H1 (cell line): ENCODE results near the gene KCNK13. TPM values are rescaled to one million over a fixed set of nuclear protein-coding genes. Genes with fewer than 3 reads are reported as not detected.

Experiments
- CTCF ChIA-PET: fragments of 300-600 bp; sonication (Branson Sonifier 250); formaldehyde crosslinking; loops from one replicate; lab custom pipeline; 2021; ENCODE audit not compliant: partially characterized antibody; lab: Charles Lee
- POLR2A ChIA-PET: fragments of 300-600 bp; sonication (Branson Sonifier 250); formaldehyde crosslinking; loops from one replicate; lab custom pipeline; 2021; ENCODE audit warnings: inconsistent platforms; ENCODE audit not compliant: partially characterized antibody; lab: Charles Lee
- DNase-seq, 2 experiments: peaks; one replicate each; pipeline versions ENCODE4 v3.0.0 to v3.0.0-alpha.2; 2010 to 2022; ENCODE audit warnings: low spot score in 2 of 2, low read depth in 1 of 2, mixed read lengths in 1 of 2
- FAIRE-seq: peaks from 2 replicates; lab custom pipeline; 2011; peaks lifted over from hg19 to GRCh38; lab: Jason Lieb, UNC
- H2AFZ ChIP-seq: 2 replicates; pipeline ENCODE4 v1.8.1; 2012; ENCODE audit warnings: low read length, inconsistent platforms
- H2AK5ac ChIP-seq: 2 replicates; pipeline ENCODE4 v1.6.1; 2013; ENCODE audit warnings: low read depth, low read length
- H2BK120ac ChIP-seq: replicated peaks from 2 replicates; pipeline ENCODE3; 2013; ENCODE audit warnings: low read depth, low read length, inconsistent platforms
- H2BK12ac ChIP-seq: 2 replicates; pipeline ENCODE4 v1.6.1; 2013; ENCODE audit warnings: low read depth, low read length
- H2BK15ac ChIP-seq: 2 replicates; pipeline ENCODE4 v1.6.1; 2013; ENCODE audit warnings: low read length
- H2BK20ac ChIP-seq: 2 replicates; pipeline ENCODE4 v1.6.1; 2013; ENCODE audit warnings: low read length
- H2BK5ac ChIP-seq: 2 replicates; pipeline ENCODE4 v1.6.1; 2013; ENCODE audit warnings: low read depth, low read length
- H3K14ac ChIP-seq: 2 replicates; pipeline ENCODE4 v1.6.1; 2013; ENCODE audit warnings: inconsistent platforms; ENCODE audit not compliant: insufficient read length
- H3K18ac ChIP-seq: 2 replicates; pipeline ENCODE4 v1.6.1; 2013; ENCODE audit warnings: low read length; ENCODE audit errors: extremely low read depth
- H3K23ac ChIP-seq: 2 replicates; pipeline ENCODE4 v1.6.1; 2013; ENCODE audit warnings: inconsistent platforms; ENCODE audit not compliant: insufficient read length
- H3K23me2 ChIP-seq: 2 replicates; pipeline ENCODE4 v1.6.1; 2013; ENCODE audit warnings: low read depth, low read length
- H3K27ac ChIP-seq: 2 replicates; pipeline ENCODE4 v1.6.1; 2011; ENCODE audit warnings: low read depth, low read length, inconsistent platforms
- H3K27me3 ChIP-seq, 4 experiments: replicated peaks in 1 of 4; 1 replicate in 1 of 4; 2 replicates in 3 of 4; pipeline versions ENCODE4 v1.6.1 to v1.8.1; 2011 to 2013; ENCODE audit warnings: low read length in 3 of 4, mild to moderate bottlenecking in 3 of 4, inconsistent platforms in 2 of 4, mixed read lengths in 2 of 4, moderate library complexity in 1 of 4; ENCODE audit not compliant: control insufficient read depth in 3 of 4, insufficient read depth in 3 of 4; ENCODE audit errors: extremely low read depth in 1 of 4
- H3K36me3 ChIP-seq, 4 experiments: 2 replicates each; pipeline versions ENCODE4 v1.6.1 to v1.8.1; 2011 to 2013; ENCODE audit warnings: mild to moderate bottlenecking in 4 of 4, low read length in 3 of 4, moderate library complexity in 2 of 4, control low read depth in 1 of 4, inconsistent platforms in 1 of 4; ENCODE audit not compliant: insufficient read depth in 4 of 4, control insufficient read depth in 2 of 4
- H3K4ac ChIP-seq: replicated peaks from 2 replicates; pipeline ENCODE3; 2013; ENCODE audit warnings: low read length, low read depth, mixed read lengths, inconsistent platforms; ENCODE audit not compliant: insufficient read length
- H3K4me1 ChIP-seq, 4 experiments: replicated peaks in 1 of 4; 1 replicate in 1 of 4; 2 replicates in 3 of 4; pipeline versions ENCODE4 v1.6.1 to v1.8.1; 2011 to 2013; ENCODE audit warnings: low read length in 3 of 4, inconsistent platforms in 2 of 4, mixed read lengths in 1 of 4; ENCODE audit not compliant: insufficient read depth in 4 of 4, control insufficient read depth in 3 of 4
- H3K4me2 ChIP-seq, 2 experiments: 2 replicates each; pipeline versions ENCODE4 v1.6.1 to v1.8.1; 2011 to 2013; ENCODE audit warnings: low read depth in 2 of 2, low read length in 2 of 2, control low read depth in 1 of 2, inconsistent platforms in 1 of 2, mild to moderate bottlenecking in 1 of 2; ENCODE audit not compliant: insufficient read depth in 1 of 2
- H3K4me3 ChIP-seq, 4 experiments: fragments of 200-600, 300-600 bp in 1 of 4; sonication (generic), shearing (Covaris generic), sonication (Bioruptor Twin) in 1 of 4; 2 replicates each; pipeline versions ENCODE4 v1.5.1 to v1.8.1; 2011 to 2016; ENCODE audit warnings: low read length in 4 of 4, low read depth in 3 of 4, control low read depth in 2 of 4, inconsistent platforms in 2 of 4, mild to moderate bottlenecking in 2 of 4, mixed read lengths in 1 of 4, moderate library complexity in 1 of 4; ENCODE audit not compliant: insufficient read depth in 2 of 4; ENCODE audit errors: extremely low read depth in 1 of 4
- H3K56ac ChIP-seq: replicated peaks from 2 replicates; pipeline ENCODE3; 2013; ENCODE audit warnings: low read depth, mild to moderate bottlenecking, mixed read lengths, low read length, inconsistent platforms; ENCODE audit not compliant: insufficient read length
- H3K79me1 ChIP-seq: 2 replicates; pipeline ENCODE4 v1.6.1; 2013; ENCODE audit warnings: low read depth, low read length, control low read depth
- H3K79me2 ChIP-seq, 2 experiments: 2 replicates each; pipeline versions ENCODE4 v1.6.1 to v1.8.1; 2012 to 2013; ENCODE audit warnings: low read length in 2 of 2, mild to moderate bottlenecking in 2 of 2, inconsistent platforms in 1 of 2; ENCODE audit not compliant: insufficient read depth in 2 of 2, control insufficient read depth in 1 of 2
- H3K9ac ChIP-seq, 4 experiments: replicated peaks in 1 of 4; 1 replicate in 1 of 4; 2 replicates in 3 of 4; pipeline versions ENCODE4 v1.6.1 to v1.8.1; 2011 to 2013; ENCODE audit warnings: low read depth in 3 of 4, low read length in 3 of 4, control low read depth in 2 of 4, mild to moderate bottlenecking in 2 of 4, moderate library complexity in 2 of 4, inconsistent platforms in 1 of 4; ENCODE audit errors: extremely low read depth in 1 of 4
- H3K9me3 ChIP-seq, 2 experiments: 2 replicates each; pipeline versions ENCODE4 v1.6.1 to v1.8.1; 2012 to 2013; ENCODE audit warnings: mild to moderate bottlenecking in 2 of 2, moderate library complexity in 2 of 2, control low read depth in 1 of 2, inconsistent platforms in 1 of 2, low read depth in 1 of 2, low read length in 1 of 2, mixed read lengths in 1 of 2; ENCODE audit not compliant: insufficient read depth in 2 of 2
- H4K20me1 ChIP-seq, 2 experiments: replicated peaks in 1 of 2; 2 replicates each; pipeline versions ENCODE3 to v1.8.1; 2011 to 2013; ENCODE audit warnings: inconsistent platforms in 2 of 2, low read length in 2 of 2, mild to moderate bottlenecking in 1 of 2; ENCODE audit not compliant: insufficient read depth in 2 of 2, control insufficient read depth in 1 of 2
- H4K5ac ChIP-seq: 2 replicates; pipeline ENCODE4 v1.6.1; 2013; ENCODE audit warnings: low read length, low read depth, mixed read lengths, inconsistent platforms; ENCODE audit not compliant: insufficient read length
- H4K8ac ChIP-seq: 2 replicates; pipeline ENCODE4 v1.8.0; 2013; ENCODE audit warnings: mild to moderate bottlenecking, moderate library complexity, low read length, inconsistent platforms; ENCODE audit not compliant: insufficient read depth; ENCODE audit errors: extremely low read depth
- H4K91ac ChIP-seq: replicated peaks from 2 replicates; pipeline ENCODE3; 2013; ENCODE audit warnings: low read length, mixed read lengths, inconsistent platforms; ENCODE audit not compliant: insufficient read length
- BRCA1 ChIP-seq: IDR thresholded peaks from 2 replicates; pipeline ENCODE4 v1.6.1; 2012; ENCODE audit warnings: low read depth, low read length, improper control_type of control experiment
- CEBPB ChIP-seq: IDR thresholded peaks from 2 replicates; pipeline ENCODE4 v1.6.1; 2012; ENCODE audit warnings: low read depth, low read length
- CTBP2 ChIP-seq: IDR thresholded peaks from 2 replicates; pipeline ENCODE4 v1.7.0; 2011; ENCODE audit warnings: borderline replicate concordance, mild to moderate bottlenecking, moderate library complexity, mixed read lengths, low read length; ENCODE audit not compliant: insufficient read depth, insufficient read length
- EZH2 ChIP-seq: fragments of 200-600 bp; sonication (generic); IDR thresholded peaks from 2 replicates; pipeline ENCODE4 v1.7.1; 2012; ENCODE audit warnings: low read depth, mild to moderate bottlenecking, moderate library complexity, low read length, inconsistent platforms; ENCODE audit not compliant: severe bottlenecking
- FOSL1 ChIP-seq: IDR thresholded peaks from 2 replicates; pipeline ENCODE4 v1.6.1; 2011; ENCODE audit warnings: mild to moderate bottlenecking, low read depth, low read length, moderate library complexity; ENCODE audit not compliant: insufficient read depth
- KDM1A ChIP-seq: fragments of 200-600, 300-600 bp; sonication (generic); IDR thresholded peaks from 2 replicates; pipeline ENCODE4 v1.7.1; 2016; ENCODE audit warnings: mild to moderate bottlenecking, low read length, borderline replicate concordance
- MAFK ChIP-seq: IDR thresholded peaks from 2 replicates; pipeline ENCODE4 v1.6.1; 2012; ENCODE audit warnings: low read depth, mild to moderate bottlenecking, improper control_type of control experiment, low read length
- RXRA ChIP-seq: IDR thresholded peaks from 2 replicates; pipeline ENCODE4 v1.6.1; 2011; ENCODE audit warnings: low read depth, mild to moderate bottlenecking, low read length, moderate library complexity; ENCODE audit not compliant: insufficient read depth
- SP2 ChIP-seq: IDR thresholded peaks from 2 replicates; pipeline ENCODE4 v1.6.1; 2012; ENCODE audit warnings: mild to moderate bottlenecking, low read length, inconsistent platforms
- SUZ12 ChIP-seq: fragments of 200-600 bp; sonication (generic); IDR thresholded peaks from 2 replicates; pipeline ENCODE4 v1.6.1; 2012; ENCODE audit warnings: mild to moderate bottlenecking, inconsistent platforms, low read length, moderate library complexity, mixed read lengths
- polyA plus RNA-seq, 7 experiments: library from polyadenylated mRNA; depleted of rRNA in 3 of 7; stranded (reverse) in 5 of 7; unstranded in 2 of 7; fragments of >200 nt in 5 of 7; fragments of 200-250 nt in 2 of 7; gene quantifications; 1 replicate in 5 of 7; 2 replicates in 1 of 7; 4 replicates in 1 of 7; pipeline versions ENCODE4 v1.2.1 to v1.2.3, GENCODE V29; 2011 to 2013; ENCODE audit warnings: missing spikeins in 2 of 7, mixed read lengths in 2 of 7
- total RNA-seq: library from RNA; stranded (reverse); fragmentation: NEBNext Ultra II Directional; extraction: Animal tissue kit (Norgen Biotek cat#: 25700); gene quantifications from 2 replicates; pipeline ENCODE4 v1.2.1, GENCODE V29; 2021

The KCNK13 gene
- total and polyA plus RNA-seq, 2 of the 8 experiments (the other 6 are each of a cell fraction or from before 2014, with no cell fraction given), result 0.39 to 0.48 TPM

DNA sequence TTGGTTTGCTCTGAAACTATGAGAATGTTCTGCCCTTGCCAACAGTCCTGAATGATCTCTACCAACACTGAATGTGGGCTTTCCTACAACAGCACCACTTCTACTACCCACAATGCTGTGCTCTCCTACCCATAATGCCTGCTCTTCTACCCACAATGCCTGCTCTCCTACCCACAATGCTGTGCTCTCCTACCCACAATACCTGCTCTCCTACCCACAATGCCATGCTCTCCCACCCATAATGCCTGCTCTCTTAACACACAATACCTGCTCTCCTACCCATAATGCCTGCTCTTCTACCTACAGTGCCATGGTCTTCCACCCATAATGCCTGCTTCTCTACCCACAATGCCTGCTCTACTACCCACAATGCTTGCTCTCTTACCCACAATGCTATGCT, 92.3 kb downstream of the KCNK13 start:
- Histone ChIP-seq H3K4me2 (no peak overlapping the region), H4K5ac (no peak overlapping the region), H4K91ac (no peak overlapping the region), H3K36me3 (no peaks in the 10 kb centered on the region), H3K27me3 (no peaks in the 10 kb centered on the region), H2BK20ac (no peak overlapping the region), H3K18ac (no peak overlapping the region), H3K56ac (no peak overlapping the region), H3K23me2 (peaks cover 4% of the 10 kb centered on the region; the same call in 1 of the 2 replicates), H2BK15ac (no peak overlapping the region), H3K14ac (no peak overlapping the region), H3K79me2 (no peaks in the 10 kb centered on the region), H3K9ac (no peak overlapping the region), H3K23ac (no peak overlapping the region), H2BK5ac (no peak overlapping the region), H2AK5ac (no peak overlapping the region), H2AFZ (peak overlapping the region; percentile 51; the same call in 1 of the 2 replicates), H3K9me3 (peaks cover 0 to 5% of the 10 kb centered on the region in 2 experiments; a peak in 2 of 4 replicates), H4K20me1 (no peaks in the 10 kb centered on the region), H3K27ac (no peak overlapping the region), H3K79me1 (no peaks in the 10 kb centered on the region), H2BK120ac (no peak overlapping the region), H3K4ac (peak overlapping the region; percentile 8), H2BK12ac (no peak overlapping the region), H4K8ac (no peak overlapping the region), H3K4me1 (peaks cover 0 to 3% (median 0%) of the 10 kb centered on the region in 4 experiments; a peak in 1 of 7 replicates), H3K4me3 (no peak overlapping the region)
- FAIRE-seq, result no peak
- DNase-seq, result no peak
- ChIA-PET POLR2A (no interaction called here), CTCF (no interaction called here)
- TF ChIP-seq SUZ12, result no peak
- TF ChIP-seq EZH2, result no peak
- no peak for TF ChIP-seq BRCA1
- no peak for TF ChIP-seq CEBPB
- no peak for TF ChIP-seq FOSL1
- no peak for TF ChIP-seq RXRA
- no peak for TF ChIP-seq KDM1A
- TF ChIP-seq SP2, result no peak
- no peak for TF ChIP-seq MAFK
- no peak for TF ChIP-seq CTBP2
